ENCODE data around the gene COL8A1. TPM values are rescaled to one million over a fixed set of nuclear protein-coding genes. Genes with fewer than 3 reads are reported as not detected.

The COL8A1 gene
- total and polyA plus RNA-seq, 9 of the 15 experiments (the other 6 are each of a cell fraction or from before 2014, with no cell fraction given) = 0.07 TPM; not detected in 8

DNA sequence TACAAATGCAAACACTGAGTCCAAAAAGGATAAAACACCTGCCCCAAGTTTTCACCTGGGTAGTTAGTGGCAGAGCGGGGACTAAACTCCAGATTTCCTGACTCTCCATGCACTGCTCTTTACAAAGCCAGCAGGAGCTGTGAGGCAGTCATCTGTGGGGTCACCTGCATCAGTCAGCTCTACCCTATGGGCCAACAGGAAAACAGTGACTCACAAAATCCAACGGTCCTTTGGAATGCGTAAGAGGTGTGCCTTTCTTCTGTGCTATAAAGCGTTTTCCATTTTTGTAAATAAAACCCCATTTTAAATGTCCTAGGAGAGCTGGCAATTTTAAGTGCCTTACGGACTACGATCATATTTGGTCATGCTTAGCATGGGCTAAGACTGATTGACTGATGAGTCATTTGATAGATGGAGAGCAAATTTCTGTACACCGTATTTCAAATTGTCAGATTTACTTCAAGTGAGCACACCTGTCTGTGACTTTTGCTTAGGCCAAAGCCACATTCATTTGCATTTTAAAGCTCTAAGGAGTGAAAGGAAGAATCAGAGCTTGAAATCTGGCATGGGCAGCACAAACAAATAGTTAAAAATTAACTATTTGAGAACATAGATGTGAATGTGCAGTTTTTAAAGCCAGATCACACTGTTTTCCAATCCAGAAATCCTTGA lies 4.4 kb upstream of the COL8A1 start:
- H4K20me1 ChIP-seq (replicated peaks; ENCODE audit: control insufficient read depth, insufficient read depth, low read length) = no peaks in the 10 kb centered on the region
- no peaks in the 10 kb centered on the region for H3K9me1 ChIP-seq (ENCODE audit: control insufficient read depth, insufficient read depth, low read length)
- POLR2A ChIA-PET = interaction anchor here (1.2 kb wide), 1 partner anchor 15 kb away, joined by 3 read pairs; no protein-coding TSS in a partner anchor
- TF ChIP-seq BRD4 (IDR thresholded peaks at IDR 0.05) = no peak
- TF ChIP-seq NFATC3 (IDR thresholded peaks at IDR 0.05) = no peak
- TF ChIP-seq ZNF830 (CRISPR knock-in tag; IDR thresholded peaks at IDR 0.05) = no peak
- TF ChIP-seq ZNF79 (CRISPR knock-in tag; IDR thresholded peaks at IDR 0.05; ENCODE audit: low read depth) = no peak
- no peak for TF ChIP-seq NR2F6 (CRISPR knock-in tag; IDR thresholded peaks at IDR 0.05)
- no peak for TF ChIP-seq ZNF512 (tag; IDR thresholded peaks at IDR 0.05)
- TF ChIP-seq MAFF (IDR thresholded peaks at IDR 0.05; ENCODE audit: low read length) = no peak
- no peak for TF ChIP-seq ATF2 (CRISPR knock-in tag; IDR thresholded peaks at IDR 0.05)
- TF ChIP-seq NR1H2 (CRISPR knock-in tag; IDR thresholded peaks at IDR 0.05) = no peak
- no peak overlapping the region for H3K4me3 ChIP-seq
- CTCF ChIA-PET (ENCODE audit: low intra/inter-chr PET ratio) = no interaction called here
- no peaks in the 10 kb centered on the region; a peak in 1 of 5 replicates for H3K4me1 ChIP-seq (replicated peaks in 1 of 2; ENCODE audit: control insufficient read depth in 2 of 2, insufficient read depth in 2 of 2, low read length in 2 of 2)
- no TSS peak for BruUV-seq (replicated peaks)
- H3K4me2 ChIP-seq (ENCODE audit: insufficient read depth, low read length) = no peak overlapping the region
- H3K9me3 ChIP-seq (replicated peaks; ENCODE audit: control insufficient read depth, insufficient read depth, low read depth, low read length) = no peaks in the 10 kb centered on the region
- no peak overlapping the region for H3K9ac ChIP-seq (ENCODE audit: insufficient read depth in 1 of 2, low read depth in 2 of 2, low read length in 2 of 2)
- in situ Hi-C loops (cut with MboI) = no loop called here
- intact Hi-C loops (cut with micrococcal nuclease) = no loop called here
- H3K79me2 ChIP-seq (ENCODE audit: control insufficient read depth, insufficient read depth, low read length) = no peaks in the 10 kb centered on the region
- WGBS (ENCODE audit: insufficient coverage, low coverage, missing lambda C conversion rate) = 0% methylated on average over 7 of the region's 7 CpGs
- no peaks in the 10 kb centered on the region for H3K36me3 ChIP-seq (ENCODE audit: control insufficient read depth, insufficient read depth, low read length)
- H3K27me3 ChIP-seq (ENCODE audit: control insufficient read depth in 2 of 2, insufficient read depth in 2 of 2, low read length in 2 of 2) = peaks cover 3 to 11% of the 10 kb centered on the region in 2 experiments; a peak in 3 of 5 replicates
- H2AFZ ChIP-seq (ENCODE audit: low read depth, low read length) = no peak overlapping the region
- ATAC-seq (no peak), FAIRE-seq (no peak), DNase-seq (ENCODE audit: extremely low read depth in 1 of 4, low spot score in 3 of 4) (no peak)
- H3K27ac ChIP-seq (ENCODE audit: extremely low read depth, low read depth, low read length) = no peak overlapping the region
